Measurements from ENCODE around the gene CAPN7. TPM values are rescaled to one million over a fixed set of nuclear protein-coding genes. Genes with fewer than 3 reads are reported as not detected.

Gene CAPN7
- total and polyA plus RNA-seq, 2 donors (not counting 1 experiment from before 2014, with no cell fraction given): 40.4 to 85.9 TPM

DNA sequence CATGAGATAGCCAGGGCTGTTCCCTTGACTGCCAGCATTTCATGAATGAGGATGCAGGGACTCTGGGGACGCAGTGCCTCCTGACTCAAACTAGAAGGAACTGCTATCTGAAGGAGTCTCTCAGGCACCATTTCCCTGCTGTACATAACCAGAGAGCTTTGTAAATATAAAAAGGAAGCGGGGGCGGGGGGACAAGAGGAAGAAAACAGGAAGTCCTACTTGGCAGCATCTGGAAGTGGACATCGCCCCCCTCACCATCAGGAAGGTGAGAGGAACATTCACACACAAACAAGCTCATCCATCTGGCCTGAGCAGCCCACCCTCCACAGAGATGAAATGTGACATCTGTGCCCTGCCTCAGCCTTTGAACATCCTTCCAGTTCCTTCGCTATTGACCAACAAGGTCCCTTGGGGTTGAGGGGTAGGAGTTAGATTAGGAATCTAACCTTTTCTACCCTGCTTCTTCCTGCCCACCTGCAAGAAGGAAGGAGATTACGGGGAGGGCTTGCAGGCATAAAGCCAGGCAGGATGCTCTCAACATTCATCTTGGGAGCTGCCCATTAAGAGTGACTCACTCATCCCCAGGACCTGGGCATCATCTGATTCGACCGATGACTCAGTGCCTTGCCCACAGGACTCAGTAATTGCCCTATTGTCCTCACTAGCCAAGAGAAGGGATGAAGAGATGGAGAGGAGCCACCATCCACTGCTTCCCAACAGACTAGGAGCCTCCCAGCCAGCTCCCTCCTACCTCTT lies 94.5 kb downstream of the CAPN7 start:
- Histone ChIP-seq H2AFZ (ENCODE audit: insufficient read depth, low read depth, low read length, poor library complexity, severe bottlenecking) (no peak overlapping the region), H3K79me2 (ENCODE audit: control insufficient read depth, insufficient read depth, low read length) (peaks cover 96% of the 10 kb centered on the region), H3K4me1 (ENCODE audit: control insufficient read depth in 2 of 2, insufficient read depth in 2 of 2, low read length in 2 of 2) (peaks cover 74 to 80% of the 10 kb centered on the region in 2 donors), H3K4me2 (replicated peaks; ENCODE audit: low read depth, low read length, poor library complexity, severe bottlenecking) (peak overlapping the region; percentile 55), H3K27me3 (replicated peaks in 1 of 4; ENCODE audit: control extremely low read depth in 1 of 4, control insufficient read depth in 3 of 4, insufficient read depth in 4 of 4, low read length in 3 of 4) (no peaks in the 10 kb centered on the region), H3K36me3 (replicated peaks in 1 of 2; ENCODE audit: control extremely low read depth in 1 of 2, control insufficient read depth in 1 of 2, extremely low read depth in 1 of 2, insufficient read depth in 2 of 2, low read length in 1 of 2) (peaks cover 3 to 57% of the 10 kb centered on the region in 2 experiments), H3K9ac (ENCODE audit: low read length) (peak overlapping the region; percentile 6), H3K27ac (ENCODE audit: low read length in 2 of 2) (peak overlapping the region; percentile 31 to 68), H3K4me3 (ENCODE audit: control extremely low read depth in 1 of 5, extremely low read depth in 1 of 5, insufficient read depth in 1 of 5, low read depth in 2 of 5, low read length in 4 of 5) (no peak overlapping the region), H4K20me1 (ENCODE audit: control insufficient read depth, insufficient read depth, low read length, poor library complexity, severe bottlenecking) (peaks cover 68% of the 10 kb centered on the region), H3K9me3 (ENCODE audit: control extremely low read depth in 1 of 3, control insufficient read depth in 2 of 3, insufficient read depth in 1 of 3, low read length in 2 of 3) (no peaks in the 10 kb centered on the region)
- CTCF ChIA-PET: interaction anchor here (0.5 to 2.2 kb wide), 8 partner anchors 10 to 835 kb away, joined by 3 to 9 read pairs (median 6); partner anchors contain the start of gene SH3BP5
- TF ChIP-seq, protein P1, sequence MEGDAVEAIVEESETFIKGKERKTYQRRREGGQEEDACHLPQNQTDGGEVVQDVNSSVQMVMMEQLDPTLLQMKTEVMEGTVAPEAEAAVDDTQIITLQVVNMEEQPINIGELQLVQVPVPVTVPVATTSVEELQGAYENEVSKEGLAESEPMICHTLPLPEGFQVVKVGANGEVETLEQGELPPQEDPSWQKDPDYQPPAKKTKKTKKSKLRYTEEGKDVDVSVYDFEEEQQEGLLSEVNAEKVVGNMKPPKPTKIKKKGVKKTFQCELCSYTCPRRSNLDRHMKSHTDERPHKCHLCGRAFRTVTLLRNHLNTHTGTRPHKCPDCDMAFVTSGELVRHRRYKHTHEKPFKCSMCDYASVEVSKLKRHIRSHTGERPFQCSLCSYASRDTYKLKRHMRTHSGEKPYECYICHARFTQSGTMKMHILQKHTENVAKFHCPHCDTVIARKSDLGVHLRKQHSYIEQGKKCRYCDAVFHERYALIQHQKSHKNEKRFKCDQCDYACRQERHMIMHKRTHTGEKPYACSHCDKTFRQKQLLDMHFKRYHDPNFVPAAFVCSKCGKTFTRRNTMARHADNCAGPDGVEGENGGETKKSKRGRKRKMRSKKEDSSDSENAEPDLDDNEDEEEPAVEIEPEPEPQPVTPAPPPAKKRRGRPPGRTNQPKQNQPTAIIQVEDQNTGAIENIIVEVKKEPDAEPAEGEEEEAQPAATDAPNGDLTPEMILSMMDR (IDR thresholded peaks at IDR 0.05): no peak
- TF ChIP-seq EZH2 (IDR thresholded peaks at IDR 0.05; ENCODE audit: borderline replicate concordance, insufficient read depth, low read depth, low read length, poor library complexity, severe bottlenecking): no peak
- ATAC-seq (ENCODE audit: low read depth) (peak; percentile 15), DNase-seq (no peak)
- intact Hi-C loops (cut with micrococcal nuclease): no loop called here
- Mint-ChIP-seq H3K4me1 (peaks cover 78% of the 10 kb centered on the region), H3K9me3 (ENCODE audit: insufficient read depth) (no peaks in the 10 kb centered on the region), H3K27ac (peak overlapping the region; percentile 83), H3K27me3 (no peaks in the 10 kb centered on the region), H3K4me3 (peak overlapping the region; percentile 63)
- 80% methylated on average over 2 of the region's 8 CpGs for WGBS (ENCODE audit: insufficient coverage)
- POLR2A ChIA-PET: interaction anchor here (0.6 to 0.8 kb wide), 3 partner anchors 35 to 91 kb away, joined by 3 to 6 read pairs (median 3); no protein-coding TSS in a partner anchor

DNA sequence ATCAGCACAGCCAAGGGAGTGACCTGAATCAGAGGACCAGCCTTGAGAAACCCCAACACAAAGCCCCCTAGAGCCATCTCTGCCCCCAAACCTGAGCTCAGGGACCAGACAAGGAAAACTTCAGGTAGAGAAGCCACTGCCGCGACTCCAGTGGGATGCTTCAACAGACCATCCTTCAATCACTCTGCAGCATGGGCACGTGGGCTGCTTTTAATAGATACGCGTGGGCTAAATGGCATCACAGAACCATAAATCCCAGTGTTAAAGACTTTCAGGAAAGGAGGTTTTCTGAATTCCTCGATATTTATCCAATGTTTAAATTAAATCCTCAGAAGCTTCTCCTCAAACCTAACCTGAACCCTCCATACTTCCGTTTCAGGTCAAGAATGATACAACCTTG lies 95.7 kb downstream of the CAPN7 start:
- ChIA-PET POLR2A (no interaction called here), CTCF (interaction anchor here (1.4 to 2.0 kb wide), 2 partner anchors 30 to 34 kb away, joined by 5 to 6 read pairs; partner anchors contain the start of gene SH3BP5)
- Mint-ChIP-seq H3K9me3 (ENCODE audit: insufficient read depth) (no peaks in the 10 kb centered on the region), H3K27me3 (no peaks in the 10 kb centered on the region), H3K4me1 (peaks cover 81% of the 10 kb centered on the region), H3K4me3 (no peak overlapping the region), H3K27ac (peak overlapping the region; percentile 83)
- Histone ChIP-seq H3K27me3 (replicated peaks in 1 of 4; ENCODE audit: control extremely low read depth in 1 of 4, control insufficient read depth in 3 of 4, insufficient read depth in 4 of 4, low read length in 3 of 4) (no peaks in the 10 kb centered on the region), H2AFZ (ENCODE audit: insufficient read depth, low read depth, low read length, poor library complexity, severe bottlenecking) (no peak overlapping the region), H3K79me2 (ENCODE audit: control insufficient read depth, insufficient read depth, low read length) (peaks cover 98% of the 10 kb centered on the region), H3K27ac (ENCODE audit: low read length in 2 of 2) (peak overlapping the region in 1 of 2 donors; percentile 68), H3K4me1 (ENCODE audit: control insufficient read depth in 2 of 2, insufficient read depth in 2 of 2, low read length in 2 of 2) (peaks cover 72 to 80% of the 10 kb centered on the region in 2 donors), H3K4me3 (ENCODE audit: control extremely low read depth in 1 of 5, extremely low read depth in 1 of 5, insufficient read depth in 1 of 5, low read depth in 2 of 5, low read length in 4 of 5) (no peak overlapping the region), H4K20me1 (ENCODE audit: control insufficient read depth, insufficient read depth, low read length, poor library complexity, severe bottlenecking) (peaks cover 69% of the 10 kb centered on the region), H3K36me3 (replicated peaks in 1 of 2; ENCODE audit: control extremely low read depth in 1 of 2, control insufficient read depth in 1 of 2, extremely low read depth in 1 of 2, insufficient read depth in 2 of 2, low read length in 1 of 2) (peaks cover 3 to 59% of the 10 kb centered on the region in 2 experiments), H3K9me3 (ENCODE audit: control extremely low read depth in 1 of 3, control insufficient read depth in 2 of 3, insufficient read depth in 1 of 3, low read length in 2 of 3) (peaks cover 0 to 7% (median 0%) of the 10 kb centered on the region in 3 donors), H3K9ac (ENCODE audit: low read length) (no peak overlapping the region), H3K4me2 (replicated peaks; ENCODE audit: low read depth, low read length, poor library complexity, severe bottlenecking) (no peak overlapping the region)
- DNase-seq (no peak), ATAC-seq (ENCODE audit: low read depth) (no peak)
- intact Hi-C loops (cut with micrococcal nuclease): no loop called here
- WGBS (ENCODE audit: insufficient coverage): 100% methylated on average over 3 of the region's 7 CpGs
- TF ChIP-seq, protein P1 (IDR thresholded peaks at IDR 0.05): no peak
- no peak for TF ChIP-seq EZH2 (IDR thresholded peaks at IDR 0.05; ENCODE audit: borderline replicate concordance, insufficient read depth, low read depth, low read length, poor library complexity, severe bottlenecking)
